Measurements from ENCODE around the gene DNAAF8.

DNAAF8 gene

DNA sequence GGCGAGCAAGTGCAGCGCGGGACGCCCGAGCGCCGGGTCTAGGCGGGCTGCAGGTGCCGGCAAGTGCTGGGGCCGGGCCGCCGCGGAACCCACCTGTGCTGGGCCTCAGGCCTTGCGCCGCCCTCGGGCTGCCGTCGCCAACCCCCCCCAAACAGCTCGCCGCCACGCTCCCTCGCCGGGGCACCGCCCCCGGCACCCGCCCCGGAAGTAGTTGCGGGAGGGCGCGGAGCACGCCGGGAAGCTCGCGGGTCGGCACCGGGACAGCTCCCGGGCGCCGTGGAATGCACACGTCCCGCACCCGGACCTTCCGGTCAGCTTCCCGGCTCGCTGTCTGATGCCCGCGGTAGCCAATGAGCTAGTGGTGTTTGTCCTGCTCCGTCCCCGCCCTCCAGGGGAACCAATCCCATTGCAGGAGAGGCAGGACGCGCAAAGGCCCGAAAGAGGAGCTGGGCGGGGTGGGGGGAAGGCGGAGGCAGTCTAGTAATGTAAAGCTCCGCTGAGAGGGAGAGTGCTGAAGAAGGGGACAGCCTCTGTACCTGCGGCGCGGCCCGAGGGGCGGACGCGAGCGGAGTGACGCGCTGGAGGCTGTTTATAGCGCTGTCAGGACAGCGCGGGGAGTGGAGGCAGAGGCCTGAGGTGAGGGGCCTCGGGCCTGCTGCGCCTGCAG lies at the start of gene DNAAF8, which contains the start of gene ANKS3:
Gene DNAAF8 (plus strand): TSS at position 475 of the 667 bp plus-strand sequence. CDS start 1,978 bp downstream, outside the sequence.
Gene ANKS3 (minus strand): TSS at position 209 of the 667 bp plus-strand sequence. CDS start 4,122 bp downstream, outside the sequence.
- DNase-seq: peak; percentile 88

DNA sequence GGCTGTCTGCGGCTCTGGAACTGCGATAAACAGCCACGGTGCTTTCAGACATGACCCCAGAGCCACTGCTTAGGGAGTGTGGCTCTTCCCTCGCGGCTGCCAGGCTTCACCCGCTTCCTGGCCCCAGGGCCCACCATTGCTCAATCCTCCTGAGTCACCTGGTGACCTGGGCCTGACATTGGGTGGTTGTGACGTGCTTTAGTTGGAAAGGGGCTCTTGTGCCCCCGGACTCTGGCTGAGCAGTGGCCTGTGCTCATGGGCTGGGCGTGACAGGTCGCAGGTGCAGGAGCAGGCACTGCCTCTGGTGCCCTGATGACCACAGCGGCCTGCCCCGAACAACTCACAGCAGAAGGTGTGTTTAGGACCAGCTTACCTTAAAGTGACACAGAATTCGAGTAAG lies 49.6 kb upstream of the DNAAF8 start:
- no peak for DNase-seq

DNA sequence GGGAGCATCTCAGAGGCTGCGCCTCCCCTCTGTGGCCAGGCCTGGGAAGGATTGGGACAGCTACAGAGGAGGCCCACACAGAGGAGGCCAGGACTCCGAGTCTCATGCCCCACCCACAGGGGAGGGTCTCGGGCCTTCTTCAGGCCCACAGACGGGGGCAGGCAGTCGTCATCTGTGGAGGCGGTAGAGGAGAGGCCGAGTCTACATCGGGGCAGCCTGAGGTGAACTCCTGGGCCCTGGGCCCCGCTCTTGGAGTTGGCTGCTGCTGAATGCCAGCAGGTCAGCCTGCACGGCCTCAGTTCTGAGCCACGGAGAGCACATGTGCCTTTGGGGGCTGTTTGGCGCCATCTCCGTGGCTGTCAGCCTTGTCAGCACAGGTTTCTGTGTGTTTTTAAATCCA lies 49.0 kb upstream of the DNAAF8 start:
- no peak for DNase-seq

DNA sequence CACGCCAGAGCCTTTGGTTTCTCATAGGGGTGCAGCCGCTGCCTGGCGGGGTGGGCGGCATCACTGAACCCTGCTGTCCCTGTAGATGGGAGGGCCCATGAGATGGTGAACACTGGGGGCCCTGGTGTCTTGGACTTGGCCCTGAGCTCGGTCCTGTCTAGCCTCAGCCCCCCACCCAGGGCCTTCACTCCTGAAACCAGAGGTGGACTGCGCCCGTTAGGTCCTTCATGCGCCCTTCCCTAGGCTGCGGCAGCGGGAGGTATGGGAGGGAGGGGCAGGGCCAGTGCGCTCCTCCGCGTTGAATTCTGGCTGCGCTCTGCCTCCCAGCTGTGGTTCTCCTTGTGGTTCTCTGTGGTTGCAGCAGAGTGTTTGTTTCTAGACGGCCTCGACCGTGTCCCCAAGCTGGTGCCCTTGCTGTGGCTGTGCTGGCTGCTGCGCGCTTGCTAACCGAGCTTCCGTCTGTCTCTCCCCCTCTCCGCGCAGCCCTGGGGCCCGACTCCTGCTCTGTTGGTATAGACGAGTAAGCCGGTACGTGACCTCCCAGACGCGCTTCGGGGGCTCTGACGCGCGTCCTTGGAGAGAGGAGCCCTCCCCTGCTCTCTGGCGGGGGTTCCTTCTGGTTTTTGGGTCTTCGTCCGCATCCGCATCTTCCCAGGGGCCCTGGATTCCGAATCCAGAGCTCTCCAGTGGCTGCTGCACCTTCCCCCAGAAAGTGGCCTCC lies 48.4 kb upstream of the DNAAF8 start:
- DNase-seq: no peak

DNA sequence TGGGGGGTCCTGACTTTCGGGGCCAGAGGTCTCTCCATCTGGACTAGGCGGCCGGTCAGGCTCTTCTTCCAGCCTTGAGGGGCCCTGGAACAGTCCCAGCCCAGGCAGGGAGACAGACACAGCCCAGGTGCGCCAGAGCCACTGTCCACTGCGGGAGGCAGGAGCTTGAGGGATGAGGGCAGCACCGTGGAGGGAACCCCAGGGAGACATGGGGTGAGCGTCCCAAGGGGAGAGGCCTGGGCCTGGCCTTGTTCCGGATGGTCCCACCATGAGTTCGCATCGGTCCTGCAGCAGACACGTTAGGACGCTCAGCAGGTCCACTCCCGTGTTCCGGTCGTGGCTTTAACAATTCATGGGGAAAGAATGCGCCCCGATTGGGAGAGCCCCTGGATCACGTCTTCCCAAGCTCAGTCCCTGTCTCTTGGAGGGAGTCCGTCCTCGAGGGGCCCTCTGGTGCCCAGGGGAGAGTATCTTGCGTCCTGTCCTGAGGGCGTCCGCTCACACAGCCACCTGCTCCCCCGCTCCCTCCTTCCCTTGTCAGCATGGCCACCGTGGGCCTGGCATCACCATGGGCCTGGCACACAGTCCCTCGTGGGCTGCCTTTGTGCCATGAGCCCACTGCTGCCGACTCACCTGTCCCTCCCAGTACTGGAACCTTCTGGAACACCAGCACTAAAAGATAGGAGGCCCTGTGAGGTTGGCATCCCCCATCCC lies 47.7 kb upstream of the DNAAF8 start:
- no peak for DNase-seq

DNA sequence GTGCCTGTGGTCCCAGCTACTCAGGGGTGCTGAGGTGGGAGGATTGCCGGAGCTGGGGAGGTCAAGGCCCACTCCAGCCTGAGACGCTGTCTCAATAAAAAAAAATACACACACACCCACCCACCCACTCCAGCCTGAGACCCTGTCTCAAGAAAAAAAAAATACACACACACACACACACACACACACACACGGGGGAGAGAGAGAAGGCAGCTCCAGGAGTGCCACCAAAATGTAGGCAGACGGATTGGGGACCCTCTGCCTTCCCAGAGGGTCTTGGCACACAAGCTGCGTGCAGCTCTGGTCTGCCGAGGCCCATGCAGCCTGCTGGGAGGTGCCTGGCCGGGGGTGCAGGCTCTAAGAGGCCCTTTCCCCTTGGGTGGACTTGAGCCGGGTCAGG lies 46.9 kb upstream of the DNAAF8 start:
- no peak for DNase-seq

DNA sequence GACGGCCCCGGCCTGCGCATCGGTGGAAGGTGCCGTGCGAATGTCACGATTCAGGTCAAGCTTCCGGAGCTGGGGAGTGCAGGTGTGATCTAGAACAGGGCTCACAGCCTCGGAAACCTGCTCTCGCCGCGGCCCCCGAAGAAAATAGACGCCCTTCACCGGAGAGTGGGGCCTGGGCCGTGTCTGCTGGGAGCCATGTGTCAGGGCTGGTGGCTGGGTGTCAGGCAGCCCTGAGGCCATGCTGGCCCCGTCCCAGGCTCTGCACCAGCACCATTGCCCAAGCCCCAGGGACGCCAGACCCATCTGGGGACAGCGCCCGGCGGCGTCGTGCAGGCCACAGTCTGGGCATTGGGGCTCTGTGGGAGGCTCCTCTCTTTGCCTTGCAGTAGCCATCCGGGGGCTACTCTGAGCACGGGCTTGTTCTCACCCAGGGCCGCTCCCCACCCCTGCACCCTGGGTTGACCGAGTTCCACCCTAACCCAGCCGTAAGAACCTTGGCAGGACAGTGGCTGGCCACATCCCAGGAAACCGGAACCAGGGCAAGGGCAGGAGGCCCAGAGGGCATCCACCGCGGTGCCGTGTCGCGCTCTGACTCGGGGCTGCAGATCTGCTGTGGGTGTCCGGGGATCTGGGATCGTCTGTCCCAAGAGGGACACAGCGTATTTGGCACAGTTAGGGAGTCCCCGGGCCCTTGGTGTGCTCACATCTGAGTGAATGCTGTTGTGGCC lies 46.2 kb upstream of the DNAAF8 start:
- no peak for DNase-seq

DNA sequence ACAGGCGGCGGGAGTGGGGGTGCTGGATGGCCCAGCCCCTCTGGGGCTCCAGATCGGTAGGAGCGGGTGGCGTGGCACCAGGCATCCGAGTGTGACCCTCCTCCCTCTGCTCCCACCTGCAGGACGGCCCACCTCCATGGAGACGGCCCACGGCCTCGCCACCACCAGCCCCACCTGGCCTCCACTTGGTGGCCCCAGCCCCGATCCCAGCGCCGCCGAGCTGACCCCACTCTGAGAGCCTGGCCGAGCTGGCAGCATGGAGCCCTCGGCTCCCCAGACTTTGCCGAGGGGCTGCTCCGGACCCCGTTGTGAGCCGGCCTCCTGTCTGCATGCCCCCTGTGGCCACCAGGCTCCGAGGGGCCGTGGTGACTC lies 45.7 kb upstream of the DNAAF8 start:
- no peak for DNase-seq

DNA sequence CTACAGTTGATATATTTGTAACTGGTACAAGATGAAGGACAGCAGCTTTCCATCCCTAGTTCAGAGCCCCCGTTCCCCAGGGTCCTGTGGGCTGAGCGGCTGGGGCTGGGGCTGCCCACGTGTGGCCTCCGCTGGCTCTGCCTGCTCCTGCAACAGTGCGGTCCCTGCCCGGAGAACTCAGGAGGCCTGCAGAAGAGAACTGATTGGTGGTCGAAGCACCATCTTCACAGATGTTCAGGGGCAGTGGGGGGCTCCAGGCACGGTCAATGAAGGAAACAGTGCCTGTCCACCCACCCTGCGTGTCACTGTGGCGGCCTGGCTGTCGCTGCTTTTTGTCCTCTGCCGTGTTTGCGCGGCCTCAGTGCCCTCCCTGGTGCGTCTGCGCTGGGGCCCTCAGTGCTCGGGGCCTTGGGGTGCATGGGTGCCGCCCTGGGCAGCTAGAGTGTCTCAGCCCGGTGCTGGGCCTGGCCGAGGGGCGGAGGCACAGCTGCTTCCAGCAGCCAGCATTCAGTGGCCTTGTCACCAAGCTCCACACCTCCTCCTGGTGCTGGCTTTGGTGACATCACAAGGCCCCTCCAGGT lies 45.2 kb upstream of the DNAAF8 start:
- DNase-seq: no peak

DNA sequence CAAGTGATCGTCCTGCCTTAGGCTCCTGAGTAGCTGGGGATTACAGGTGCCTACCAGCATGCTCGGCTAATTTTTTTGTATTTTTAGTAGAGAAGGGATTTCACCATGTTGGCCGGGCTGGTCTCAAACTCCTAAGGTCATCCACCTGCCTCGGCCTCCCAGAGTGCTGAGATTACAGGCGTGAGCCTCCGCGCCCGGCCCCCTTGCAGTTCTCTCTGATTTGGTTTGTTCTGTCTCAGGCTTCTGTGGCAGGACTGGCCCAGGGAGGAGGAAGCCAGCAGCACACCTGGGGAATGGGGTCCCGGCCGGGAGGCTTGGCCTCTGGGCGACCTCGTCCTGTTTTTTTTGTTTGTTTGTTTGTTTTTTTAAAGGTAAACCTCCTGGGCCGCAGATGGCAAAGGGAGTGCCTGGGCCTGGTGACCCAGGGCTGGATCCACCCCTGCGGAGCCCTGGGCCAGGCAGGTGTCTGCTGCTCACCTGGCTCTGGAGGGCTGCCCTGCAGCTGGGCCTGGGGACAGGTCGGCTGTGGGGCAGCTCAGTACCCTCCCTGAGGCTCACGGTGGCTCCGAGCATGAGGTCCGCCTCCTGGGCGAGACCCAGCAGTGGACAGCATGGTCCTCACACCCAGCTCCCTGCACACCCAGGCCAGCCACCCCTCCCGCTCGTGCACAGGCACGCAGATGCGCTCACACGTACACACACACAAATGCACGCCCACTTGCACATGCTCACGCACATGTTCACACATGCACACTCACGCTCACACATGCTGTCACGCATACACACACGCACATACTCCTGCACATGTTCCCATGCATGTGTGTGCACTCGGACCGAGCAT lies 44.3 kb upstream of the DNAAF8 start:
- no peak for DNase-seq

DNA sequence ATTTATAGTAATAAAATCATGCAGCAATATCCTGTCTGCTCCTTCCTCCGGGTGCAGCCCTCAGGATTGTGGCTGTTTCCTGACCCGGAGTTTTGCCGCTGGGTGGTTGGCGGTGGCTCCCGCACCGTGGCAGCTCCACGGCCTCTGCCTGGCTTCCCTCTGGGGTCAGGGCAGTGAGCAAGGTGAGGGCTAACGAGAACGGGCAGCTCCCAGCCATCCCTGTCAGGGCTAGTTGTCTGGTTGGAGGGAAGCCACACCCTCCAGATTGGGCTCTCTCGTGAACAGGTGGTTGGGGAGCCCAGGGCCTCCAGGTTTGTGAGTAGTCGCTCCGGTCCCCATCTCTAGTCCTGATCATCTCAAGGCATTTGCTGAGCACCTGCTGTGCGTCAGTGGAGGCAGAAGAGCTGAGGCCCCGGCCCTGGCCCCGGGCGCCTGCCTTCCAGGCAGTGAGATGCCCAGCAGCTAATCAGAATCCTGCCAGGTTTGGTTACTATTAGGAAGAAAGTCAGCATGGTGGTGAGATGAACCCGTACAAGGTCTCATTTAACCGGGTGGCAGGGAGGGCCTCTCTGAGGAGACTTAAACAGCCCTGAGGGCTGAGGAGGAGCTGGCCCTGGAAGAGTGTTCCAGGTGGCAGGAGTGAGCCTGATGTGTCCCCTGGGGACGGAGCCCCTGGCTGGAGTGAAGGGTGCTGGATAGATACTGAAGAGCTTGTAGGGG lies 43.2 kb upstream of the DNAAF8 start:
- DNase-seq: no peak

DNA sequence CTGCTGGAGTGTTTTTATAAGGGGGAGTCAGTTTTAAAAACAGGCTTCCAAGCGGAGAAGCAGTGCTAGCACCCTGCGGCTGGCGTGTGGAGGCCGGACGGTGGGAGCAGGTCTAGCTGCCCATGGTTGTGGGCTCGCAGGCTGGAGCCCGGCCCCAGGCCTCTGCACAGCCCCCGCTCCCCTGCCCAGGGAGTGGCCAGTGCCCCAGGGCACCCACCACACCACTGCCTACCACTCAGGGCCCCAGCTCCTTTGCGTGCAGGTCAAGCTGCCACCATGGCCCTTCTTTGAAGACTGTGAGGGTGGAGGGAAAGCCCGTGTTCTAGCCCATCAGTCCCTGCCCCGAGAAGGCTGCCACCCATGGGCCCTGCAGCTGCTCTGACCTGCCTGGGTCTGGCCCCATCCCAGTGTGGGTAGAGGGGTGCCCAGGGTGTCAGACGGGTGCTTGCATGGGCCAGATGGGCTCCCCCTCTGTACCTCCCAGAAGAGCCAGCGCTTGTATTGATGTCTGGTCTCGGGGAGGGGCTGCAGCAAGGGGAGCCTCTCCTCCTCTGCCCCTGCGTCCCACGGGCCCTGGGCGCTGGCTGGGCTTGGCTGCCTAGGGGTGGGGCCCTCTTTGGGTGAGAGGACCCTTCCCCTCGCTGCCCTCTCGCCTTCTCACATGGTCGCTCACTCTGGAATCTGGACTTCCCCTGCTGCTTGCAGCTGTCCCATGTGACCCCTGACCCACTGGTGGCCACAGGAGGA lies 42.5 kb upstream of the DNAAF8 start:
- DNase-seq: no peak

DNA sequence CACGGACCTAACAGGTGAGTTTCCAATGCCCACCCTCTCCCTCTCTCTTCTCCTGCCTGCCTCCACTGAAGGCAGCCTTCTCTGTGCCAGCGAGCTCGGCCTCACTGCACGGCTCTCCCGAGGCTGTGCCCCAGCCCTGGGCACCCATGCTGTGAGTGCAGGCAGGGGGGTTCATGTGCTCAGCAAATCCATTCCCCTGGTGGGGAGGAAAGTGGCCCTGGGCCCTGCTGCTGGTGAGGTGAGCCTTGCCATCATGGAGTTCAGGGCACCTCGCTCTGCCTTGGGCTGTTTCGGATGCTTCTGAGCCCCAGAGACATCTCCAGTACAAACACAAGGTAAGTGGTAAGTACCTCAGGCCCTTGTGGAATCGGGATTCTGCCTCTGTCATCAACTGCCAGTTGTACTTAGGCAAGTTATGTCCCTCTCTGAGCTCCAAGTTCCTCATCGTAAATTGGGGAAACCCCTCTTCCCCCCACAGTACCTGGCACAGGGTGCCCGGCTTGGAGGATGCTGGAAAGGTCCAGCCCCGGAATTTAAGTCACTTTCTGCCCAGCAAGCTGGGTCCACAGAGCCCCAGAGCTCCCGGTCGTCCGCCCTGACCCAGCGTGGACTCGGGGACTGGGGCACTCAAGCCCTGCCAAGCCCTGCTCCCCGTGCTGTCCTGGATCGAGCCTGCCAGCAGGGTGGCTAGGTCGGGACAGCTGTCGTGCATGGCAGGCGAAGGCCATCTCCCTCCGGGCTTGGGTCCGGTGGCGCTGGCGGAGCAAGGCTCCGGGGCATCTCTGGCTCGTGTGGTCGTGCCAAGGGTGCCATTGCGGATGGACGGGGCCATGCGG lies 41.7 kb upstream of the DNAAF8 start:
- no peak for DNase-seq

DNA sequence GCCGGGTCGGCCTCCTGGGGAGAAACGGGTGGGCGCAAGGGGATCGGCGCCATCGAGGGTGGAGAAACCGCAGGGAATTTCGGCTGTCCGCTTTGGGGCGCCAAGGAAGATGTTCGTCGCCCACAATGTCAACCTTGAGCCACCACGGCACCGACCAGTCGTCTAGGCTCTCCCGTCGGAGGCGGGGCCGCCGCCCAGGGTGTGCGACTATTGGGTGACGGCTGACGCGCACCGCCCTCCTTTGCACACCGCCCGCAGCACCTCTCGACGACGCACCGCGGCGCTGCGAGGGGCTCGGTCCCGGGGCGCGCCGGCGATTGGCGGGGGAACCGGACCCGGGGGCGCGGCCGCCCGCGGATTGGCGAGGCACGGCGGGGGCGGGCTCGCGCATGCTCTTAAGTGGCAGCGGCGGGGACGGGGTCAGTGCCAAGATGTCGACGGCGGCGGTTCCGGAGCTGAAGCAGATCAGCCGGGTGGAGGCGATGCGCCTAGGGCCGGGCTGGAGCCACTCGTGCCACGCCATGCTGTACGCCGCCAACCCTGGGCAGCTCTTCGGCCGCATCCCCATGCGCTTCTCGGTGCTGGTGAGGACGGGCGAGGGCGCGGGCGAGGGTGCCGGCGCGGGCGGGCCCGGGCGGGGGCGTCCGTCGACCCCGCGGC lies 40.9 kb upstream of the DNAAF8 start, which contains the start of gene NUDT16L1:
Gene NUDT16L1 (plus strand): TSS at position 267 of the 660 bp plus-strand sequence. CDS start 165 bp downstream, at position 432.
- peak; percentile 98 for DNase-seq

DNA sequence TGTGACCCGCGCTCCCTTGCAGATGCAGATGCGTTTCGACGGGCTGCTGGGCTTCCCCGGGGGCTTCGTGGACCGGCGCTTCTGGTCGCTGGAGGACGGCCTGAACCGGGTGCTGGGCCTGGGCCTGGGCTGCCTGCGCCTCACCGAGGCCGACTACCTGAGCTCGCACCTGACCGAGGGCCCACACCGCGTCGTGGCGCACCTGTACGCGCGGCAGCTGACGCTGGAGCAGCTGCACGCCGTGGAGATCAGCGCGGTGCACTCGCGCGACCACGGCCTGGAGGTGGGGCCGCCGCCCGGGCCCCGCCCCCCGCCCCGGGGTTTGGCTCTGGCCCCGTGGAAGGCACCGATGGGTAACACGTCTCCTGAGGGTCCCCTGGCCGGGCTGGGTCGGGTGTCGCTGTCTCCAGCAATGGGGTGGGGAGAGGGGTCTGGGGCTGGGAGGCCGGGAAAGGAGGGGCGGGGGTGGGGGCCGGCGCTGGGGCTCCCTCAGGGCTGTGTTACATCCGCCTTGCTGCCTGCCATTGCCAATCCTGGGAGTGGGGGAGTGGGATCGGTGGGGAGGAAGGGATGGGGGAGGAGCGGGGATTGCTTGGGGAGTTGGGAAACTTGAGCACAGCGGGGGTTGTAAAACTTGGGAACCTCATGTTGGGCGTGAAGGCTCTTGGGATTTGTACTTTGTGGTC lies 40.2 kb upstream of the DNAAF8 start:
- peak; percentile 45 for DNase-seq

DNA sequence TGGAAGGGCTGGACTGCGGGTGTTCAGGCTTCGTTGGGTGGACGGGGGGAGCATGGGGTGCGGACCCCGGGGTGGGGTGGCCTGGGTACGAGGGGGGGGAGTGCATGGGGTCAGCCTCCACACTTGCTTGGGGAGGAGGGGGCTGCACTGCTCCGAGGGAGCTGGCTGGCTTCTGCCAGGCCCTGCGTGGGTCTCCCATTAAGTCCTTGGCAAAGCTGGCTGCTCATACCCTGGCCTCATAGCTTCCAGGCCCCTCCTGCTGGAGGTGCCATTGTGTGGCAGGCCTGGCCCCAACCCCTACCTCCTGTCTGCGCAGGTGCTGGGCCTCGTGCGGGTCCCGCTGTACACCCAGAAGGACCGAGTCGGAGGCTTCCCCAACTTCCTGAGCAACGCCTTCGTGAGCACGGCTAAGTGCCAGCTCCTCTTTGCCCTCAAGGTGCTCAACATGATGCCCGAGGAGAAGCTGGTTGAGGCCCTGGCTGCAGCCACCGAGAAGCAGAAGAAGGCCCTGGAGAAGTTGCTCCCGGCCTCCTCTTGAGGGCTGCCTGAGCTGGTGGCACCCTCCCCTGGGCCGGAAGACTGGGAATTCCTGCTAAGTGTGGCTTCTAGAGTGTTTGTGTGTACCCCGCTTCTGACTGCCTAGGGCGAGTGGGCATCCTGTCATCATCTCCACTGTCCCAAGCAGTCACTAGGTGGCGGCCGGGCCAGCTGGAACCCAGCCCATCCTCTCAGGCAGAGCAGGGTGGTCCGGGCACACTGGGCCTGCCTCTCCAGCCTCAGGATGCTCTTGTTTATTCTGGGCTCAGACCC lies 39.5 kb upstream of the DNAAF8 start:
- DNase-seq: no peak
